ENCODE results near the gene FEM1C.

Gene FEM1C

GRCh38 chr5:115559524-115559923 is 14.9 kb upstream of the FEM1C start:
- no peak overlapping the region for H3K4me3 ChIP-seq (ENCODE audit: low read depth, low read length)
- TF ChIP-seq CTCF (IDR thresholded peaks at IDR 0.05; ENCODE audit: control insufficient read depth, extremely low read depth, insufficient read depth) = no peak
- no peak for DNase-seq (ENCODE audit: low read depth)

DNA sequence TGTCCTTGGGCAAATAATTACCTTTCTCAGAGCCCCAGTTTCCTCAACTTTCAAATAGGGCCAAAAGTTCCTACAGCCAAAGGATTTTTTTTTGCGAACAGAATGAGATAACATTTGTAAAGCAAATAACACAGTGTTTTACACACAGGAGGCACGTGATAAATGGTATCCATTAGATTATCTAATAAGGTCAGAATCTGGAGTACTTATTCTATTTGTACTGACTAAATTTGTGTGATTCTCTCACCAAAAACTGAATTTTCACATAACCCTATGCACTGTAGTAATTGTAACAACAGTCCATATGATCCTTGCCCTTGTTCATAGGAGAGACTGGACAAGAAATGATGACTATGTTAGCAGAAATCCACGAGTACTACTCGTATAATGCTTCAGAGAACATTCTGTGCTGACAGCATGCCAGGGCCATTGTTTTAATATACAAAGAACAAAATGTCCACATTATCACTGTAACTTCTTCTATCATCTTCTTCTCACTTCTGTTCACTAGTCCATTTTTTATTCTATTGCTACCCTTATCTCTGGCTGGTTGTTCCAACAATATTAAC is 13.9 kb upstream of the FEM1C start:
- peak; percentile 83 for DNase-seq (ENCODE audit: low read depth)
- TF ChIP-seq CTCF (IDR thresholded peaks at IDR 0.05; ENCODE audit: control insufficient read depth, extremely low read depth, insufficient read depth) = no peak
- no peak overlapping the region for H3K4me3 ChIP-seq (ENCODE audit: low read depth, low read length)

DNA sequence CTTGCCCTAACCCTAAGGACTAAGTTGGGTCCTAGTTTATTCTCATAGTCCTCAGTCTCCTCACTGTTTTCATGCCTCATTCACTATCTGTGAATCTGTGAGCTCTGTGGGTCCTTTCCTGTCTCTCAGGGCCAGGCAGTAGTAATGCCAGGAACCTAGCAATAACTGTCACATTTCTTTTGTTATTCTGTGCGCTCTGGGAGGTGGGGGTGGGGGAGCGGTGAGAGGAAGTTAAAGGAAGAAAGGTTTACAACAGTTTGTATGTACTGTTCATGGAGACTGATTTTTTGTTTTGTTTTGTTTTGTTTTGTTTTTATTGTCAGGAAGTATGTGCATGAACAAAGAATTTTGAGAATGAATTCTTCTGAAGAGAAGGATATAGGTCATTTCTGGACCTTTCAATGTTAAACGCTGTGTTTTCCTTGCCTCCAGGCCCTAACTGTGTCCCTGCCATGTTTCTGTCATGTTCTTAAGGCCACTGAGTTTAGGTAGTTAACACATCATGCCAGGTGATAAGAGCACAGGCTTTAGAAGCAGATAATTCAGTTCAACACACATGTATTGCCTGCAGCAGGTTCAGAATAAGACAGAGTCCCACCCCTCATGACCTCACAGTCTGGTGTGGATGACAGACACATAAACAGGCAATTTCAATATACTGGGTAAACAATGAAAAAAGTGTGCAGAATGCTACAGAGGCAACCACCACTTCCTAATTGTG is 13.3 kb upstream of the FEM1C start:
- TF ChIP-seq CTCF (IDR thresholded peaks at IDR 0.05; ENCODE audit: control insufficient read depth, extremely low read depth, insufficient read depth) = no peak
- DNase-seq (ENCODE audit: low read depth) = peak; percentile 98
- H3K4me3 ChIP-seq (ENCODE audit: low read depth, low read length) = no peak overlapping the region

DNA sequence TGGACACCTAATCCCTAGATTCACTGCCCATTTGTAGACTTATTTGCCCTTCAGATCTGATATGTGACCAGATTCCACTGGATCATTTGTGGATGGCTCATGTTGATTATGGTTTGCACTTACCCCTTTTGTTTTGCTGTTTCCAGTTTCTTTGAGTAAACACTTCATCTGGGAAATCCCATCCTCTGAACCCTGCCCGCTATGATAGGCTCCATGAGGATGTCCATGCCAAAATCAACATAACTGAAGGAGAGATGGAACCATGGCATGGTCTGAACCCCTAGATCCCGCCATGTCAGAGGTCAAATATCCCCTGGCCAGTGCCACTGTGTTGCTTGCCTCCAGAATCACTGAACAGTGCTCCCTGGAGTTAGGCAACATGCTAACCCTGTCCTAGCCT is 11.7 kb upstream of the FEM1C start:
- H3K4me3 ChIP-seq (ENCODE audit: low read depth, low read length) = no peak overlapping the region
- TF ChIP-seq CTCF (IDR thresholded peaks at IDR 0.05; ENCODE audit: control insufficient read depth, extremely low read depth, insufficient read depth) = no peak
- no peak for DNase-seq (ENCODE audit: low read depth)

DNA sequence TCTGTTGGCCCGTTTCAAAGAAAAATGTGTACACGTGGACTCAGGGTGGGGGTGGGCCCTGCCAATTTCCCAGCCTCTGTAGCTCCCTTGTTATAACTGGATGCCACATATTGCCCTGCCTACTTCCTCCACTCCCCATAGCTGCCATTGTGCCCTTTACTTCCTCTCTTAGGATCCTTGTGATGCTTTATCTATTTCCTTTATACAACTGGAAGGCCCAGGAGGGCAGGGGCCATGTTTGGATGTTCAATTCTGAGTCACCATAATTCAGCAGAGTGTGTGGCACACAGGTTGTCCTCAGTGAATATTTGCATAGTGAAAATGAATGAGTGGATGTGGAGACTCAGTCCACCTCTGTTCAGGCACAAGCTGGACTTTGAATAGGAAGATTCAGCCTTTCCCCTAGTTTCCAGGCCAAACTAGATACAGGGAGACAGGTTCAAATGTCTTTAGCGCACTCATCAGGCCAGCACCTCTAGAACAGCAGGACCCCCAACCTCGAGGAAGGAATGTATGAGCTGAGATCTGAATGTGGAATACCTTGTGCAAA is 10.6 kb upstream of the FEM1C start:
- no peak for DNase-seq (ENCODE audit: low read depth)
- no peak for TF ChIP-seq CTCF (IDR thresholded peaks at IDR 0.05; ENCODE audit: control insufficient read depth, extremely low read depth, insufficient read depth)
- H3K4me3 ChIP-seq (ENCODE audit: low read depth, low read length) = no peak overlapping the region

DNA sequence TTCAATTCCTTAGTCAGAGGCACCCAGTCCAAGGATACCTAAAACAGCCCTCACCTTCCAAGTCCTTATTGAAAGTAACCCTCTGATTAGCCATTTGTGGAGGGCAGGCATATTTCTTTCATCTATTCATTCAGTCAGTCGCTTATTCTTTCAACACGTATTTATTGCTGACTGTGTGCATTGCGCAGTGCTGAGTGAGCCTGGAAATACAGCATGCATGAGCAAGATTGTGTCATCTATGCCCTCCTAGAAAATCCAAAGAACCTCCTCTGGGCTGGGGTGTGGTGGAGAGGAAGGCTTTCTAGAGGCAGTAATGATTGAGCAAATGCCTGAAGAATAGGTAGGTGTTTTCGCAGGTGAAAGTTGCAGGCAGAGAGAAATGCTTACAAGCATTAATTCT is 8.5 kb upstream of the FEM1C start:
- H3K4me3 ChIP-seq (ENCODE audit: low read depth, low read length) = no peak overlapping the region
- DNase-seq (ENCODE audit: low read depth) = no peak
- no peak for TF ChIP-seq CTCF (IDR thresholded peaks at IDR 0.05; ENCODE audit: control insufficient read depth, extremely low read depth, insufficient read depth)

All from LNCaP clone FGC (cell line).